CD8-positive, alpha-beta memory T cell (primary cell): Measurements from ENCODE around the gene SSH2. TPM values are rescaled to one million over a fixed set of nuclear protein-coding genes. Genes with fewer than 3 reads are reported as not detected.
"Not testable (repeated sequence)": the region's sequence is repeated elsewhere in the genome, so short reads cannot be mapped to it uniquely, and the experiment has no call there.

Experiments
- CTCF ChIA-PET: fragments of 350-600 bp; sonication (Branson Sonifier 250); formaldehyde crosslinking; loops from one replicate; lab custom pipeline; 2021; ENCODE audit warnings: antibody characterized with exemption; lab: Charles Lee
- POLR2A ChIA-PET: fragments of 350-600 bp; sonication (Branson Sonifier 250); formaldehyde crosslinking; loops from one replicate; lab custom pipeline; 2021; ENCODE audit warnings: antibody characterized with exemption; lab: Charles Lee
- DNase-seq, 5 donors: peaks; one replicate each; pipeline versions ENCODE4 v3.0.0 to v3.0.0-alpha.2; 2020 to 2022; ENCODE audit warnings: mixed read lengths in 1 of 5
- H3K27ac ChIP-seq: one replicate; pipeline ENCODE4 v1.7.0; 2013; ENCODE audit warnings: low read depth, mild to moderate bottlenecking, low read length, moderate library complexity
- H3K27me3 ChIP-seq: 2 replicates; pipeline ENCODE4 v1.7.0; 2013; ENCODE audit warnings: low read length, mild to moderate bottlenecking; ENCODE audit not compliant: insufficient read depth, poor library complexity, severe bottlenecking
- H3K36me3 ChIP-seq: 2 replicates; pipeline ENCODE4 v1.7.0; 2013; ENCODE audit warnings: mild to moderate bottlenecking, low read length, moderate library complexity; ENCODE audit not compliant: insufficient read depth
- H3K4me1 ChIP-seq: 2 replicates; pipeline ENCODE4 v1.7.0; 2013; ENCODE audit warnings: mild to moderate bottlenecking, low read length, moderate library complexity; ENCODE audit not compliant: insufficient read depth
- H3K4me3 ChIP-seq: 2 replicates; pipeline ENCODE4 v1.7.0; 2013; ENCODE audit warnings: mild to moderate bottlenecking, low read length
- H3K9me3 ChIP-seq: 2 replicates; pipeline ENCODE4 v1.7.0; 2013; ENCODE audit warnings: mild to moderate bottlenecking, low read length
- H3K27ac Mint-ChIP-seq, 8 donors: one replicate each; pipeline ENCODE4 v1.8.0; 2020 to 2021; ENCODE audit warnings: mixed read lengths in 8 of 8, mild to moderate bottlenecking in 6 of 8, inconsistent platforms in 3 of 8, moderate library complexity in 3 of 8
- H3K27me3 Mint-ChIP-seq, 2 donors: one replicate each; pipeline ENCODE4 v1.8.0; 2020 to 2021; ENCODE audit warnings: mixed read lengths in 2 of 2, mild to moderate bottlenecking in 1 of 2, moderate library complexity in 1 of 2
- H3K36me3 Mint-ChIP-seq, 3 donors: one replicate each; pipeline ENCODE4 v1.8.0; 2020 to 2021; ENCODE audit warnings: mixed read lengths in 3 of 3, inconsistent platforms in 1 of 3, mild to moderate bottlenecking in 1 of 3
- H3K4me1 Mint-ChIP-seq, 3 donors: one replicate each; pipeline ENCODE4 v1.8.0; 2020 to 2021; ENCODE audit warnings: mixed read lengths in 3 of 3, inconsistent platforms in 1 of 3, mild to moderate bottlenecking in 1 of 3
- H3K4me3 Mint-ChIP-seq, 7 donors: one replicate each; pipeline ENCODE4 v1.8.0; 2020 to 2021; ENCODE audit warnings: mixed read lengths in 7 of 7, mild to moderate bottlenecking in 6 of 7, moderate library complexity in 4 of 7, inconsistent platforms in 2 of 7
- H3K9me3 Mint-ChIP-seq, 5 donors: one replicate each; pipeline ENCODE4 v1.8.0; 2020 to 2022; ENCODE audit warnings: mixed read lengths in 5 of 5, mild to moderate bottlenecking in 3 of 5, moderate library complexity in 2 of 5, inconsistent platforms in 1 of 5
- polyA plus RNA-seq: library from polyadenylated mRNA; unstranded; fragments of 300-500 nt; fragmentation: Illumina TruSeq; gene quantifications from one replicate; pipeline ENCODE4 v1.2.3, GENCODE V29; 2021
- total RNA-seq, 2 experiments: library from RNA; stranded (reverse); gene quantifications; one replicate each; pipeline ENCODE4 v1.2.3, GENCODE V29; 2021

SSH2 gene
- total and polyA plus RNA-seq, 3 experiments from 2014 or later = 28.1 to 35.9 (median 32.1) TPM

GRCh38 chr17:29677824-29678223 is 252.2 kb downstream of the SSH2 start:
- peaks cover 16% of the 10 kb centered on the region for H3K36me3 ChIP-seq
- Mint-ChIP-seq H3K27me3 (no peaks in the 10 kb centered on the region), H3K27ac (peak overlapping the region in 2 of 8 donors; percentile 52 to 92), H3K4me3 (no peak overlapping the region), H3K36me3 (peaks cover 4 to 70% (median 12%) of the 10 kb centered on the region in 3 donors), H3K9me3 (no peaks in the 10 kb centered on the region), H3K4me1 (peaks cover 17 to 40% (median 30%) of the 10 kb centered on the region in 3 donors)
- ChIA-PET CTCF (no interaction called here), POLR2A (interaction anchor here (0.6 kb wide), 1 partner anchor 19 kb away, joined by 6 read pairs; no protein-coding TSS in a partner anchor)
- H3K4me1 ChIP-seq = peaks cover 21% of the 10 kb centered on the region
- no peak overlapping the region for H3K27ac ChIP-seq
- H3K27me3 ChIP-seq = no peaks in the 10 kb centered on the region
- no peaks in the 10 kb centered on the region for H3K9me3 ChIP-seq
- no peak for DNase-seq
- no peak overlapping the region for H3K4me3 ChIP-seq

GRCh38 chr17:29677221-29677791 is 252.7 kb downstream of the SSH2 start:
- Mint-ChIP-seq H3K4me3 (no peak overlapping the region), H3K27ac (peak overlapping the region; percentile 14 to 85 (median 64)), H3K27me3 (no peaks in the 10 kb centered on the region), H3K9me3 (no peaks in the 10 kb centered on the region), H3K4me1 (peaks cover 14 to 36% (median 26%) of the 10 kb centered on the region in 3 donors), H3K36me3 (peaks cover 4 to 71% (median 12%) of the 10 kb centered on the region in 3 donors)
- POLR2A ChIA-PET = interaction anchor here (0.6 kb wide), 1 partner anchor 18 kb away, joined by 6 read pairs; no protein-coding TSS in a partner anchor
- CTCF ChIA-PET = no interaction called here
- peaks cover 16% of the 10 kb centered on the region for H3K36me3 ChIP-seq
- no peak overlapping the region for H3K27ac ChIP-seq
- H3K27me3 ChIP-seq = no peaks in the 10 kb centered on the region
- no peak overlapping the region for H3K4me3 ChIP-seq
- H3K4me1 ChIP-seq = peaks cover 16% of the 10 kb centered on the region
- DNase-seq = no peak
- H3K9me3 ChIP-seq = no peaks in the 10 kb centered on the region

- H3K4me3 Mint-ChIP-seq, H3K27me3 Mint-ChIP-seq, H3K9me3 Mint-ChIP-seq, H3K27me3 ChIP-seq, CTCF ChIA-PET, H3K4me3 ChIP-seq, DNase-seq, H3K27ac Mint-ChIP-seq, H3K4me1 ChIP-seq, H3K27ac ChIP-seq, H3K9me3 ChIP-seq: not testable (repeated sequence)
- peaks cover 27% of the 10 kb centered on the region for H3K36me3 ChIP-seq
- Mint-ChIP-seq H3K4me1 (peaks cover 10 to 28% (median 18%) of the 10 kb centered on the region in 3 donors), H3K36me3 (peaks cover 4 to 77% (median 14%) of the 10 kb centered on the region in 3 donors)
- POLR2A ChIA-PET = interaction anchor here (0.5 kb wide), 1 partner anchor 660 kb away, joined by 3 read pairs; no protein-coding TSS in a partner anchor
Observed at GRCh38 chr17:29675961-29676360, 254.1 kb downstream of the SSH2 start.

GRCh38 chr17:29674281-29674680 is 255.7 kb downstream of the SSH2 start:
- ChIA-PET CTCF (interaction anchor here (0.7 to 1.7 kb wide), 3 partner anchors 93 to 304 kb away, joined by 3 to 8 read pairs (median 3); no protein-coding TSS in a partner anchor), POLR2A (no interaction called here)
- Mint-ChIP-seq H3K4me3 (no peak overlapping the region), H3K27ac (peak overlapping the region in 3 of 8 donors; percentile 12 to 49 (median 25)), H3K4me1 (peaks cover 8 to 24% (median 18%) of the 10 kb centered on the region in 3 donors), H3K9me3 (no peaks in the 10 kb centered on the region), H3K36me3 (peaks cover 4 to 78% (median 15%) of the 10 kb centered on the region in 3 donors), H3K27me3 (no peaks in the 10 kb centered on the region)
- no peak for DNase-seq
- Histone ChIP-seq H3K27ac (no peak overlapping the region), H3K36me3 (peaks cover 31% of the 10 kb centered on the region), H3K27me3 (no peaks in the 10 kb centered on the region), H3K4me3 (no peak overlapping the region), H3K4me1 (peaks cover 8% of the 10 kb centered on the region), H3K9me3 (no peaks in the 10 kb centered on the region)

- Histone ChIP-seq H3K9me3 (no peaks in the 10 kb centered on the region), H3K4me3 (no peak overlapping the region), H3K27me3 (no peaks in the 10 kb centered on the region), H3K36me3 (peaks cover 41% of the 10 kb centered on the region), H3K27ac (no peak overlapping the region), H3K4me1 (peaks cover 8% of the 10 kb centered on the region)
- Mint-ChIP-seq H3K27ac (peak overlapping the region in 2 of 8 donors; percentile 10 to 52), H3K4me3 (no peak overlapping the region), H3K4me1 (peaks cover 3 to 17% (median 11%) of the 10 kb centered on the region in 3 donors), H3K27me3 (no peaks in the 10 kb centered on the region), H3K9me3 (no peaks in the 10 kb centered on the region), H3K36me3 (peaks cover 0 to 86% (median 23%) of the 10 kb centered on the region in 3 donors)
- ChIA-PET CTCF (interaction anchor here (2.2 kb wide), 1 partner anchor 54 kb away, joined by 6 read pairs; no protein-coding TSS in a partner anchor), POLR2A (no interaction called here)
- DNase-seq = no peak
Observed at GRCh38 chr17:29671661-29672060, 258.4 kb downstream of the SSH2 start.

- no peak for DNase-seq
- Histone ChIP-seq H3K36me3 (peaks cover 48% of the 10 kb centered on the region), H3K27ac (no peak overlapping the region), H3K4me3 (no peak overlapping the region), H3K9me3 (no peaks in the 10 kb centered on the region), H3K27me3 (no peaks in the 10 kb centered on the region), H3K4me1 (no peaks in the 10 kb centered on the region)
- no peak overlapping the region for H3K27ac Mint-ChIP-seq
- peaks cover 2 to 15% (median 7%) of the 10 kb centered on the region in 3 donors for H3K4me1 Mint-ChIP-seq
- H3K9me3 Mint-ChIP-seq = no peaks in the 10 kb centered on the region
- peaks cover 0 to 85% (median 28%) of the 10 kb centered on the region in 3 donors for H3K36me3 Mint-ChIP-seq
- POLR2A ChIA-PET = interaction anchor here (0.7 kb wide), 1 partner anchor 352 kb away, joined by 9 read pairs; no protein-coding TSS in a partner anchor
- no peak overlapping the region for H3K4me3 Mint-ChIP-seq
- CTCF ChIA-PET = interaction anchor here (1.2 kb wide), 1 partner anchor 51 kb away, joined by 3 read pairs; no protein-coding TSS in a partner anchor
- H3K27me3 Mint-ChIP-seq = no peaks in the 10 kb centered on the region
Observed at GRCh38 chr17:29669266-29669665, 260.8 kb downstream of the SSH2 start.

GRCh38 chr17:29667969-29668368 is 262.1 kb downstream of the SSH2 start:
- peaks cover 1 to 14% (median 6%) of the 10 kb centered on the region in 3 donors for H3K4me1 Mint-ChIP-seq
- ChIA-PET POLR2A (no interaction called here), CTCF (interaction anchor here (0.8 to 1.7 kb wide), 5 partner anchors 10 to 112 kb away, joined by 3 to 4 read pairs (median 3); no protein-coding TSS in a partner anchor)
- H3K9me3 Mint-ChIP-seq = no peaks in the 10 kb centered on the region
- peak overlapping the region in 3 of 8 donors; percentile 35 to 57 (median 36) for H3K27ac Mint-ChIP-seq
- Histone ChIP-seq H3K4me3 (no peak overlapping the region), H3K27ac (no peak overlapping the region), H3K4me1 (no peaks in the 10 kb centered on the region), H3K36me3 (peaks cover 56% of the 10 kb centered on the region), H3K9me3 (no peaks in the 10 kb centered on the region), H3K27me3 (no peaks in the 10 kb centered on the region)
- no peak overlapping the region for H3K4me3 Mint-ChIP-seq
- H3K36me3 Mint-ChIP-seq = peaks cover 0 to 83% (median 28%) of the 10 kb centered on the region in 3 donors
- no peaks in the 10 kb centered on the region for H3K27me3 Mint-ChIP-seq
- DNase-seq = no peak

GRCh38 chr17:29665481-29665810 is 264.6 kb downstream of the SSH2 start:
- no peaks in the 10 kb centered on the region for H3K9me3 ChIP-seq
- CTCF ChIA-PET = interaction anchor here (1.5 kb wide), 1 partner anchor 48 kb away, joined by 3 read pairs; no protein-coding TSS in a partner anchor
- no peak overlapping the region for H3K27ac ChIP-seq
- Mint-ChIP-seq H3K36me3 (peaks cover 0 to 85% (median 27%) of the 10 kb centered on the region in 3 donors), H3K4me1 (peaks cover 6 to 25% (median 14%) of the 10 kb centered on the region in 3 donors), H3K4me3 (no peak overlapping the region), H3K27me3 (no peaks in the 10 kb centered on the region), H3K27ac (peak overlapping the region in 7 of 8 donors; percentile 6 to 66 (median 43)), H3K9me3 (no peaks in the 10 kb centered on the region)
- H3K27me3 ChIP-seq = no peaks in the 10 kb centered on the region
- H3K4me3 ChIP-seq = no peak overlapping the region
- H3K36me3 ChIP-seq = peaks cover 43% of the 10 kb centered on the region
- no peaks in the 10 kb centered on the region for H3K4me1 ChIP-seq
- no peak for DNase-seq
- POLR2A ChIA-PET = interaction anchor here (0.6 to 0.7 kb wide), 2 partner anchors 94 to 779 kb away, joined by 3 to 10 read pairs; no protein-coding TSS in a partner anchor
